NB4 (cell line): ENCODE data around the gene STYK1.

Experiments used
- DNase-seq: peaks from one replicate; pipeline ENCODE4 v3.0.0; 2010; ENCODE audit warnings: low read depth
- H3K4me3 ChIP-seq: one replicate; pipeline ENCODE4 v1.5.1; 2011; ENCODE audit warnings: mild to moderate bottlenecking, low read depth, low read length, moderate library complexity
- CTCF ChIP-seq: IDR thresholded peaks from one replicate; pipeline ENCODE4 v1.5.1; 2012; ENCODE audit warnings: low read depth, low read length
- MAX ChIP-seq: IDR thresholded peaks from 2 replicates; pipeline ENCODE4 v1.6.1; 2011; ENCODE audit warnings: low read depth, low read length
- MYC ChIP-seq: IDR thresholded peaks from 2 replicates; pipeline ENCODE4 v1.6.1; 2011; ENCODE audit warnings: low read depth, low read length
- POLR2A ChIP-seq: IDR thresholded peaks from 2 replicates; pipeline ENCODE4 v1.6.1; 2011; ENCODE audit warnings: mild to moderate bottlenecking; ENCODE audit not compliant: insufficient read length; ENCODE audit errors: extremely low read depth

Gene STYK1

GRCh38 chr12:10709808-10710207 is 36.0 kb upstream of the STYK1 start:
- no peak overlapping the region for H3K4me3 ChIP-seq
- TF ChIP-seq MAX (no peak), CTCF (no peak), MYC (no peak), POLR2A (no peak)
- no peak for DNase-seq

GRCh38 chr12:10708862-10709261 is 35.0 kb upstream of the STYK1 start:
- TF ChIP-seq CTCF (no peak), MAX (no peak), POLR2A (no peak), MYC (no peak)
- no peak overlapping the region for H3K4me3 ChIP-seq
- DNase-seq, result no peak

GRCh38 chr12:10705655-10706054 is 31.8 kb upstream of the STYK1 start:
- H3K4me3 ChIP-seq, result no peak overlapping the region
- no peak for DNase-seq
- TF ChIP-seq POLR2A (no peak), CTCF (no peak), MAX (no peak), MYC (no peak)

- TF ChIP-seq MAX (no peak), POLR2A (no peak), CTCF (no peak), MYC (no peak)
- no peak for DNase-seq
- no peak overlapping the region for H3K4me3 ChIP-seq
These were observed 28.0 kb upstream of the STYK1 start for GRCh38 chr12:10701843-10702242.

- no peak overlapping the region for H3K4me3 ChIP-seq
- DNase-seq, result no peak
- TF ChIP-seq POLR2A (no peak), MYC (no peak), MAX (no peak), CTCF (no peak)
These were observed 27.4 kb upstream of the STYK1 start for GRCh38 chr12:10701131-10701681.

GRCh38 chr12:10700581-10700980 is 26.7 kb upstream of the STYK1 start:
- no peak overlapping the region for H3K4me3 ChIP-seq
- DNase-seq, result no peak
- TF ChIP-seq MYC (no peak), POLR2A (no peak), CTCF (no peak), MAX (no peak)
